Left ventricle myocardium inferior (tissue), 1 donor: Measurements from ENCODE around the gene LRP1B. TPM values are rescaled to one million over a fixed set of nuclear protein-coding genes. Genes with fewer than 3 reads are reported as not detected.

Experiments used
- DNase-seq: peaks from one replicate; pipeline ENCODE4 v3.0.0-alpha.2; 2020
- H3K27ac ChIP-seq: fragments of 200-600 bp; replicated peaks from 2 replicates; pipeline ENCODE4 v1.8.0; 2021
- H3K27me3 ChIP-seq: fragments of 200-600 bp; 2 replicates; pipeline ENCODE4 v1.8.0; 2021; ENCODE audit warnings: low read depth
- H3K36me3 ChIP-seq: fragments of 200-600 bp; 2 replicates; pipeline ENCODE4 v1.8.0; 2021
- H3K4me1 ChIP-seq: fragments of 200-600 bp; 2 replicates; pipeline ENCODE4 v1.8.0; 2021
- H3K4me3 ChIP-seq: fragments of 200-600 bp; 2 replicates; pipeline ENCODE4 v1.8.0; 2021; ENCODE audit warnings: mild to moderate bottlenecking, moderate library complexity
- H3K9me3 ChIP-seq: fragments of 200-600 bp; replicated peaks from 2 replicates; pipeline ENCODE4 v1.8.0; 2021
- intact Hi-C: fragments of 100-400 bp; cut with micrococcal nuclease; formaldehyde crosslinking; loops from one replicate; pipeline ENCODE4 v1.11.0; 2022
- total RNA-seq: library from RNA; stranded (reverse); fragmentation: NEBNext Ultra II Directional; extraction: Animal tissue kit (Norgen Biotek cat#: 25700); gene quantifications from one replicate; pipeline ENCODE4 v1.2.1, GENCODE V29; 2021
- TF ChIP-seq, protein P1 (sequence below): fragments of 200-600 bp; IDR thresholded peaks from 2 replicates; pipeline ENCODE4 v1.8.0; 2021; ENCODE audit warnings: antibody characterized with exemption, mild to moderate bottlenecking, borderline replicate concordance
- donor health status: DM: no; HTN: yes; CAD: no; lungs with severe emphysema.

LRP1B gene
- total RNA-seq, 1 donor from 2014 or later, result 0.08 TPM

DNA sequence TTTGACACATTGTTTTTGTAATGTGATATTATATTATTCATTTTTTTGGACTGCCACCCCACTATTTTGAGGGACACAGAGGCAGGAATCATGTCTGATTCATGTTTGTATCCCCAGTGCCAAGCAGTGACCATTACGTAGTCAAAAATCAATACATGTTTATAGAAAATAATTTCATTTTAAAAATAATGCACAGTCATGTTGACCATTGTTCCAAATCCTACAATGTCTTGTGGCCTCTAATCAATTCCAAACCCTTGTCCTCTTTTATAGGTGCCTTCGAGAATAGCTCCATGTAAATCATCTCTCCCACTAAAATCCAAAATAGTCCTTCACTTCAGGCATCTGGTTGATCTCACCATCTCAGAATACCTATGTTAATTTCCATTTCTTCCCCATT lies 454.7 kb downstream of the LRP1B start:
- H3K4me3 ChIP-seq, result no peak overlapping the region
- no peaks in the 10 kb centered on the region for H3K9me3 ChIP-seq
- no peak overlapping the region for H3K27ac ChIP-seq
- TF ChIP-seq, protein P1, sequence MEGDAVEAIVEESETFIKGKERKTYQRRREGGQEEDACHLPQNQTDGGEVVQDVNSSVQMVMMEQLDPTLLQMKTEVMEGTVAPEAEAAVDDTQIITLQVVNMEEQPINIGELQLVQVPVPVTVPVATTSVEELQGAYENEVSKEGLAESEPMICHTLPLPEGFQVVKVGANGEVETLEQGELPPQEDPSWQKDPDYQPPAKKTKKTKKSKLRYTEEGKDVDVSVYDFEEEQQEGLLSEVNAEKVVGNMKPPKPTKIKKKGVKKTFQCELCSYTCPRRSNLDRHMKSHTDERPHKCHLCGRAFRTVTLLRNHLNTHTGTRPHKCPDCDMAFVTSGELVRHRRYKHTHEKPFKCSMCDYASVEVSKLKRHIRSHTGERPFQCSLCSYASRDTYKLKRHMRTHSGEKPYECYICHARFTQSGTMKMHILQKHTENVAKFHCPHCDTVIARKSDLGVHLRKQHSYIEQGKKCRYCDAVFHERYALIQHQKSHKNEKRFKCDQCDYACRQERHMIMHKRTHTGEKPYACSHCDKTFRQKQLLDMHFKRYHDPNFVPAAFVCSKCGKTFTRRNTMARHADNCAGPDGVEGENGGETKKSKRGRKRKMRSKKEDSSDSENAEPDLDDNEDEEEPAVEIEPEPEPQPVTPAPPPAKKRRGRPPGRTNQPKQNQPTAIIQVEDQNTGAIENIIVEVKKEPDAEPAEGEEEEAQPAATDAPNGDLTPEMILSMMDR, result no peak
- no peaks in the 10 kb centered on the region for H3K4me1 ChIP-seq
- DNase-seq, result no peak
- peaks cover 50% of the 10 kb centered on the region for H3K27me3 ChIP-seq
- intact Hi-C loops, result no loop called here
- no peaks in the 10 kb centered on the region for H3K36me3 ChIP-seq

DNA sequence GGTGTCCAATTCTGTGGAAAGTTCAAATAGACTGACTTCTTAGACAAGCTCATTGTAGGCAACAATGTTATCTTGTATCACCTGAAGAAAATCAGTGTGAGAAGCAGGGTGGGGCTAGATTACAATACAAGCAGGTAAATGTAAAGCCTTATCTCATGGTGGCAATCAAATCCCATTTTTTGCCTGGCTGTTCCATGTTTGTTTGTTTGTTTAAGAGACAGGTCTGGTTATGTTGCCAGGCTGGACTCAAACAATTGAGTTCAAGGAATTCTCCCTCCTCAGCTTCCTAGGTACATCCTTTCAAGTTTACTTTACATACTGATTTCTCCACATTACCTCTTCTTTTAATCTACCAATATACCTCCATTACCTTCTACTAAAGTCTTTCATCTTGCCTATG lies 464.6 kb downstream of the LRP1B start:
- intact Hi-C loops, result no loop called here
- no peak overlapping the region for H3K27ac ChIP-seq
- no peaks in the 10 kb centered on the region for H3K4me1 ChIP-seq
- no peak for DNase-seq
- H3K36me3 ChIP-seq, result no peaks in the 10 kb centered on the region
- TF ChIP-seq, protein P1, result no peak
- H3K9me3 ChIP-seq, result peaks cover 36% of the 10 kb centered on the region
- no peak overlapping the region for H3K4me3 ChIP-seq
- H3K27me3 ChIP-seq, result peaks cover 30% of the 10 kb centered on the region

DNA sequence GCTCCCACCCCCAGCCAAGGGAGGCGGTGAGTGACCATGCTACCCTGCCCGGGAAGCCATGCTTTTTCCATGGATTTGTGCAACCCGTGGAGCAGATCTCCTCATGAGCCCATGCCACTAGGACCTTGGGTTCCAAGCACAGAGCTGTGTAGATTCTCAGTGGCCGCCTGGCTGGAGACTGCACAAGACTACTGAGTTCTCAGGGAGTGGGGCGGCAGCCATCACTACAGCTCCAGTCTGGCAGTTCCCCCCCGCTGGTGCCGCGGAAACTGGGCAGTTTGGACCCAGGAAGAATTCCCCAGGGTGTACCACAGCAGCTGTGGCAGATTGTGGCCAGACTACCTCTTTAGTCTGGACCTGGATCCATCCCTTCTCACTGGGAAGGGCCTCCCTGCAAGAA lies 470.6 kb downstream of the LRP1B start:
- H3K27ac ChIP-seq, result no peak overlapping the region
- H3K27me3 ChIP-seq, result peaks cover 20% of the 10 kb centered on the region
- no peak overlapping the region for H3K4me3 ChIP-seq
- no peaks in the 10 kb centered on the region for H3K36me3 ChIP-seq
- intact Hi-C loops, result no loop called here
- TF ChIP-seq, protein P1, result no peak
- DNase-seq, result no peak
- H3K9me3 ChIP-seq, result peaks cover 22% of the 10 kb centered on the region
- H3K4me1 ChIP-seq, result no peaks in the 10 kb centered on the region

DNA sequence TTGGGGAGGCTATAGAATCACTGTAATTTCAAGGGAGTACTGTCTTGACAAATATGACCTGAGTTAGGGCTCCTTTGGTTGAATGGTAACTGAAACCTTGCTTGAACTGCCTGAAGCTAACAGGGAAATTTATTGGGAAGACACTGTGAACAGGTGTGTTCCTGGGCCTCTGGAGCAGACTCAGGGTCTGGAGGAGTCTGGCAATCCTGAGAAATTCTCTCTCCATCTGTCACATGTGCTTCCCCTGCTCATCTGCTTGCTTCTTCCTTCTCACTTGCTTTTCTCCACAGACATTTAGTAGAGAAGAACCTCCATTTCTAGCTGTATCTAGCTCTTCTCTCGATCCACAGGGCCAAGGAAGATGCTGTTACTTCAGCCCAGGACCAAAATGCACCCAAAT lies 476.5 kb downstream of the LRP1B start:
- Histone ChIP-seq H3K27ac (no peak overlapping the region), H3K36me3 (no peaks in the 10 kb centered on the region), H3K9me3 (no peaks in the 10 kb centered on the region), H3K27me3 (peaks cover 20% of the 10 kb centered on the region), H3K4me1 (no peaks in the 10 kb centered on the region), H3K4me3 (no peak overlapping the region)
- intact Hi-C loops, result no loop called here
- TF ChIP-seq, protein P1, result no peak
- no peak for DNase-seq

DNA sequence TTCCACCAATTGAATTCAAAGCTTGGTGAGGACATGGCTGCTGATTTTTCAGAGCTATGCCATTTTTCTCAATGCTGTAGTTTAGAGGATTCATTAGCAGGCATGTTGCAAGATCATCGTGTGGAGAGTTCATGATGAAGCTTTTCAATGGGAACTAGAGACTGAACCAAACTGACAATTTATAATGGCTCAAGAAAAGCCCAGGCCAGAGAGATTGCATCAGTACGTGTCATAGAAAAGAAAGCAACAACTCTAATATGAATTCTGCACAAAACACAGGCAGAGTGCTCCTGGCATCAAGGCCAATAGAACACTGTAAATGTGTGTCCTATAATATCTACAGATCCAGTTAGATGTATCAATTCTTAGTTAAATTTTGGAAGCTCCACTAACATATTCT lies 477.6 kb downstream of the LRP1B start:
- intact Hi-C loops, result no loop called here
- Histone ChIP-seq H3K9me3 (no peaks in the 10 kb centered on the region), H3K4me1 (no peaks in the 10 kb centered on the region), H3K36me3 (no peaks in the 10 kb centered on the region), H3K27ac (no peak overlapping the region), H3K27me3 (peaks cover 20% of the 10 kb centered on the region), H3K4me3 (no peak overlapping the region)
- DNase-seq, result no peak
- TF ChIP-seq, protein P1, result no peak

DNA sequence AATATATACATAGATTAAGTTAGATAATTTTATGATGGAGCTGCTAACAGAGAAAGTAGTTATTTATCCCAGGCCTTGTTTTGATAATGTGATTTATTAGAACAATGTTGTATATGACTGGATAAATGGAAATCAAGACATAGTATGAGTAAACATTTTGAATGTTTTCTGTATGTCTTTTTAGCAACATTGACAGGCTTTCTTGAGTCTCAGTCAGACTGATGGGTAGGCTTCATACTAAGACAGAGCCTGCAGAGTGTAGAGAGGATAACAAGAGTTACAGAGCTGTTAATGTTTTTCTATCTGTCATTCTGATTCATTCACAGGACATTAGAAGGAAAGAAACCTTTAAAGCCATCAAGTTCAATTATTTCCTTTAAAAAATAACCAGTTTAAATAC lies 478.5 kb downstream of the LRP1B start:
- Histone ChIP-seq H3K4me1 (no peaks in the 10 kb centered on the region), H3K27ac (no peak overlapping the region), H3K4me3 (no peak overlapping the region), H3K9me3 (no peaks in the 10 kb centered on the region), H3K27me3 (peaks cover 16% of the 10 kb centered on the region), H3K36me3 (no peaks in the 10 kb centered on the region)
- intact Hi-C loops, result no loop called here
- no peak for DNase-seq
- TF ChIP-seq, protein P1, result no peak
